ENCODE results near the gene TMC5. TPM values are rescaled to one million over a fixed set of nuclear protein-coding genes. Genes with fewer than 3 reads are reported as not detected.
"Not testable (repeated sequence)": the region's sequence is repeated elsewhere in the genome, so short reads cannot be mapped to it uniquely, and the experiment has no call there.

TMC5 gene
- polyA plus RNA-seq, 1 donor from 2014 or later: not detected

DNA sequence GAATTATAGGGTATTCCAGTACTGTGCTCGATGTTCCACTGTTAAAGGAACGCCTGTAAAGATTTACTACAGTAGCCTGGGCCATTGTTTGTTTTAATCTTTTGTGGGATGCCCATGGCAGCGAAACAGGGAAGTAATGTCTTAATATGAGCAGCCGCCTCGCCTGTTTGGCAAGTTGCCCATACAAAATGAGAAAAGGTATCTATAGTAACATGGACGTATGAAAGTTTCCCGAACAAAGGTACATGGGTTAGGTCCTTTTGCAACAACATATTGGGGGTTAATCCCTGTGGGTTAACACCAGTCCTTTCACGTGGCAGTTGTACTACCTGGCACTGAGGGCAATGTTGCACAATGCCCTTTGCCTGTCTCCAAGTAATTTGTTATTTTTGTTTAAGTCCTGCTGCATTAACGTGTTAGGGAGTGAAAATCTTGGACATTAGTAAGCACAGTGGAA lies 21.1 kb upstream of the TMC5 start:
- Histone ChIP-seq H3F3A (ENCODE audit: insufficient read depth, low read length, poor library complexity, severe bottlenecking) (no peaks in the 10 kb centered on the region), H3K4me3 (ENCODE audit: low read length) (no peak overlapping the region), H3K27me3 (ENCODE audit: insufficient read depth, low read depth, low read length) (no peaks in the 10 kb centered on the region), H3K79me2 (replicated peaks; ENCODE audit: insufficient read depth, low read length) (no peaks in the 10 kb centered on the region), H3K36me3 (ENCODE audit: insufficient read depth, low read length) (no peaks in the 10 kb centered on the region), H3K9ac (ENCODE audit: low read length) (no peak overlapping the region), H2AFZ (ENCODE audit: low read depth, low read length) (no peak overlapping the region), H3K9me3 (ENCODE audit: low read length) (no peaks in the 10 kb centered on the region), H3K9me2 (ENCODE audit: insufficient read depth, low read length) (no peaks in the 10 kb centered on the region), H3K4me2 (ENCODE audit: low read length) (no peak overlapping the region), H4K20me1 (ENCODE audit: insufficient read depth) (no peaks in the 10 kb centered on the region), H3K27ac (ENCODE audit: low read length) (no peak overlapping the region)
- TF ChIP-seq SMC3 (conservative IDR thresholded peaks at IDR 0.05; ENCODE audit: poor library complexity) (no peak), TAF1 (IDR thresholded peaks at IDR 0.05; ENCODE audit: low read depth) (no peak), EP300 (conservative IDR thresholded peaks at IDR 0.05; ENCODE audit: poor library complexity, severe bottlenecking) (no peak), RAD21 (conservative IDR thresholded peaks at IDR 0.05) (no peak), POLR2AphosphoS5 (IDR thresholded peaks at IDR 0.05) (no peak), EZH2 (IDR thresholded peaks at IDR 0.05; ENCODE audit: borderline replicate concordance, insufficient read depth, low read length, poor library complexity, severe bottlenecking) (no peak), MXI1 (conservative IDR thresholded peaks at IDR 0.05; ENCODE audit: poor library complexity, severe bottlenecking) (no peak)
- TF ChIP-seq, protein P1, sequence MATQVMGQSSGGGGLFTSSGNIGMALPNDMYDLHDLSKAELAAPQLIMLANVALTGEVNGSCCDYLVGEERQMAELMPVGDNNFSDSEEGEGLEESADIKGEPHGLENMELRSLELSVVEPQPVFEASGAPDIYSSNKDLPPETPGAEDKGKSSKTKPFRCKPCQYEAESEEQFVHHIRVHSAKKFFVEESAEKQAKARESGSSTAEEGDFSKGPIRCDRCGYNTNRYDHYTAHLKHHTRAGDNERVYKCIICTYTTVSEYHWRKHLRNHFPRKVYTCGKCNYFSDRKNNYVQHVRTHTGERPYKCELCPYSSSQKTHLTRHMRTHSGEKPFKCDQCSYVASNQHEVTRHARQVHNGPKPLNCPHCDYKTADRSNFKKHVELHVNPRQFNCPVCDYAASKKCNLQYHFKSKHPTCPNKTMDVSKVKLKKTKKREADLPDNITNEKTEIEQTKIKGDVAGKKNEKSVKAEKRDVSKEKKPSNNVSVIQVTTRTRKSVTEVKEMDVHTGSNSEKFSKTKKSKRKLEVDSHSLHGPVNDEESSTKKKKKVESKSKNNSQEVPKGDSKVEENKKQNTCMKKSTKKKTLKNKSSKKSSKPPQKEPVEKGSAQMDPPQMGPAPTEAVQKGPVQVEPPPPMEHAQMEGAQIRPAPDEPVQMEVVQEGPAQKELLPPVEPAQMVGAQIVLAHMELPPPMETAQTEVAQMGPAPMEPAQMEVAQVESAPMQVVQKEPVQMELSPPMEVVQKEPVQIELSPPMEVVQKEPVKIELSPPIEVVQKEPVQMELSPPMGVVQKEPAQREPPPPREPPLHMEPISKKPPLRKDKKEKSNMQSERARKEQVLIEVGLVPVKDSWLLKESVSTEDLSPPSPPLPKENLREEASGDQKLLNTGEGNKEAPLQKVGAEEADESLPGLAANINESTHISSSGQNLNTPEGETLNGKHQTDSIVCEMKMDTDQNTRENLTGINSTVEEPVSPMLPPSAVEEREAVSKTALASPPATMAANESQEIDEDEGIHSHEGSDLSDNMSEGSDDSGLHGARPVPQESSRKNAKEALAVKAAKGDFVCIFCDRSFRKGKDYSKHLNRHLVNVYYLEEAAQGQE (IDR thresholded peaks at IDR 0.05; ENCODE audit: borderline replicate concordance): no peak
- TF ChIP-seq, protein P2, sequence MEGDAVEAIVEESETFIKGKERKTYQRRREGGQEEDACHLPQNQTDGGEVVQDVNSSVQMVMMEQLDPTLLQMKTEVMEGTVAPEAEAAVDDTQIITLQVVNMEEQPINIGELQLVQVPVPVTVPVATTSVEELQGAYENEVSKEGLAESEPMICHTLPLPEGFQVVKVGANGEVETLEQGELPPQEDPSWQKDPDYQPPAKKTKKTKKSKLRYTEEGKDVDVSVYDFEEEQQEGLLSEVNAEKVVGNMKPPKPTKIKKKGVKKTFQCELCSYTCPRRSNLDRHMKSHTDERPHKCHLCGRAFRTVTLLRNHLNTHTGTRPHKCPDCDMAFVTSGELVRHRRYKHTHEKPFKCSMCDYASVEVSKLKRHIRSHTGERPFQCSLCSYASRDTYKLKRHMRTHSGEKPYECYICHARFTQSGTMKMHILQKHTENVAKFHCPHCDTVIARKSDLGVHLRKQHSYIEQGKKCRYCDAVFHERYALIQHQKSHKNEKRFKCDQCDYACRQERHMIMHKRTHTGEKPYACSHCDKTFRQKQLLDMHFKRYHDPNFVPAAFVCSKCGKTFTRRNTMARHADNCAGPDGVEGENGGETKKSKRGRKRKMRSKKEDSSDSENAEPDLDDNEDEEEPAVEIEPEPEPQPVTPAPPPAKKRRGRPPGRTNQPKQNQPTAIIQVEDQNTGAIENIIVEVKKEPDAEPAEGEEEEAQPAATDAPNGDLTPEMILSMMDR (IDR thresholded peaks at IDR 0.05; ENCODE audit: poor library complexity, severe bottlenecking): no peak

DNA sequence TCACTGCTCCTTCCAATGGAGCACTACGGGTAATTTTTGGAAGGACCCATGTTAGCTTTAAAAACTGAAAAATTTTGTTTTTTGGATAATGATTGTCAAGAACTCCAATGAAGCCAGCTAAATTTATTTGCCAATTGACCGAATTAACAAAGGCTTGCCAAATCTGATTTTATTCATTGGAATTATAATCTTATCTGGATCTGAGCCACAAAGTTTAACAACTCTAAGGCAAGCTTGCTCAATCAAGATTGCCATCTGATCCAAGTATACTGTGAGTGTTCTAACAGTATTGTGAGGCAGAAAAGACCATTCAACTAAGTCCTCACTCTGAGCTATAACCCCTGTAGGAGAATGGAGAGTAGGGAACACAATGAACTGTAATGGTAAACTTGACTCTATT lies 20.3 kb upstream of the TMC5 start:
- H3K9me3 ChIP-seq (ENCODE audit: low read length); H3F3A ChIP-seq (ENCODE audit: insufficient read depth, low read length, poor library complexity, severe bottlenecking); H3K79me2 ChIP-seq (replicated peaks; ENCODE audit: insufficient read depth, low read length); H3K4me2 ChIP-seq (ENCODE audit: low read length); H3K9me2 ChIP-seq (ENCODE audit: insufficient read depth, low read length); H3K27ac ChIP-seq (ENCODE audit: low read length); H3K36me3 ChIP-seq (ENCODE audit: insufficient read depth, low read length); H3K4me3 ChIP-seq (ENCODE audit: low read length); H3K27me3 ChIP-seq (ENCODE audit: insufficient read depth, low read depth, low read length); H2AFZ ChIP-seq (ENCODE audit: low read depth, low read length); H4K20me1 ChIP-seq (ENCODE audit: insufficient read depth); H3K9ac ChIP-seq (ENCODE audit: low read length): not testable (repeated sequence)

DNA sequence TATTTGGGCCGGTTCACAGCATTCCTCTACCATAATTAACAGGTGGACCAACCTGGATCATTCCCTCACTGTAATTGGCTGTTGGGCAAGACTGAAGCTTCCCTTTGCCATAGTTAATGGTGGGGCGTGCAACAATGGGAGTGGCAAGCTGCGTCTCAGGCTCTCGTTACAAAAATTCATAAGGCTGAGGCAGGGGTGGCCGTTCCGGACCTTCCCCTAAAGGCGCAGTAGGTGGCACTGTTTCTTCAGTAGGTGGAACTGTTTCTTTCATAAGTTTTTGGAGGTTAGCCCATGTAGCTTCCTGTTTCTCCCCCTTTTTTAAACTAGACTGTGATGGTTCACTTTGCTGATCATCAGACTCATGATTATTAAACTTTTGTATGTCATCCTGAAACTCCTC lies 17.0 kb upstream of the TMC5 start:
- Histone ChIP-seq H3K27me3 (ENCODE audit: insufficient read depth, low read depth, low read length) (no peaks in the 10 kb centered on the region), H3K9me3 (ENCODE audit: low read length) (no peaks in the 10 kb centered on the region)
- no peak for TF ChIP-seq EP300 (conservative IDR thresholded peaks at IDR 0.05; ENCODE audit: poor library complexity, severe bottlenecking)
- TF ChIP-seq EZH2 (IDR thresholded peaks at IDR 0.05; ENCODE audit: borderline replicate concordance, insufficient read depth, low read length, poor library complexity, severe bottlenecking): no peak
- TF ChIP-seq POLR2AphosphoS5 (IDR thresholded peaks at IDR 0.05): no peak
- TF ChIP-seq, protein P1 (IDR thresholded peaks at IDR 0.05; ENCODE audit: borderline replicate concordance): no peak
- no peak for TF ChIP-seq MXI1 (conservative IDR thresholded peaks at IDR 0.05; ENCODE audit: poor library complexity, severe bottlenecking)
- TF ChIP-seq RAD21 (conservative IDR thresholded peaks at IDR 0.05): no peak
- no peak for TF ChIP-seq TAF1 (IDR thresholded peaks at IDR 0.05; ENCODE audit: low read depth)

More for the DNA sequence above, 17.0 kb upstream of the TMC5 start:
- H4K20me1 ChIP-seq (ENCODE audit: insufficient read depth): no peaks in the 10 kb centered on the region
- H3K36me3 ChIP-seq (ENCODE audit: insufficient read depth, low read length): no peaks in the 10 kb centered on the region
- H3K27ac ChIP-seq (ENCODE audit: low read length): no peak overlapping the region
- H3K9me2 ChIP-seq (ENCODE audit: insufficient read depth, low read length): no peaks in the 10 kb centered on the region
- no peak overlapping the region for H3K9ac ChIP-seq (ENCODE audit: low read length)
- H3K79me2 ChIP-seq (replicated peaks; ENCODE audit: insufficient read depth, low read length): no peaks in the 10 kb centered on the region
- H2AFZ ChIP-seq (ENCODE audit: low read depth, low read length): no peak overlapping the region
- no peaks in the 10 kb centered on the region for H3F3A ChIP-seq (ENCODE audit: insufficient read depth, low read length, poor library complexity, severe bottlenecking)
- no peak overlapping the region for H3K4me3 ChIP-seq (ENCODE audit: low read length)
- no peak overlapping the region for H3K4me2 ChIP-seq (ENCODE audit: low read length)
